Kidney (tissue), 14 donors: ENCODE results near the gene PPHLN1. TPM values are rescaled to one million over a fixed set of nuclear protein-coding genes. Genes with fewer than 3 reads are reported as not detected.

Experiments used
- DNase-seq, 5 donors: peaks; one replicate each; pipeline ENCODE4 v3.0.0-alpha.2; 2013 to 2020
- FAIRE-seq: peaks from 2 replicates; lab custom pipeline; 2012; peaks lifted over from hg19 to GRCh38; lab: Jason Lieb, UNC
- H3K27ac ChIP-seq, 2 donors: one replicate each; pipeline ENCODE4 v1.7.0; 2013; ENCODE audit warnings: low read depth in 2 of 2, low read length in 2 of 2, inconsistent platforms in 1 of 2
- H3K27me3 ChIP-seq: one replicate; pipeline ENCODE4 v1.7.1; 2013; ENCODE audit warnings: low read length, inconsistent platforms; ENCODE audit not compliant: control insufficient read depth, insufficient read depth
- H3K36me3 ChIP-seq, 3 donors: one replicate each; pipeline versions ENCODE4 v1.7.0 to v1.7.1; 2013; ENCODE audit warnings: low read length in 3 of 3, control low read depth in 1 of 3, inconsistent platforms in 1 of 3; ENCODE audit not compliant: insufficient read depth in 3 of 3, control insufficient read depth in 2 of 3
- H3K4me1 ChIP-seq, 3 donors: one replicate each; pipeline versions ENCODE4 v1.7.0 to v1.7.1; 2013; ENCODE audit warnings: low read length in 3 of 3, inconsistent platforms in 1 of 3, low read depth in 1 of 3; ENCODE audit not compliant: control insufficient read depth in 2 of 3, insufficient read depth in 2 of 3
- H3K4me3 ChIP-seq, 3 donors: one replicate each; pipeline versions ENCODE4 v1.7.0 to v1.8.1; 2013; ENCODE audit warnings: low read length in 3 of 3, control low read depth in 1 of 3, inconsistent platforms in 1 of 3
- H3K9ac ChIP-seq, 3 donors: one replicate each; pipeline versions ENCODE4 v1.7.0 to v1.7.1; 2013; ENCODE audit warnings: low read length in 3 of 3, control low read depth in 1 of 3, inconsistent platforms in 1 of 3
- H3K9me3 ChIP-seq, 3 donors: one replicate each; pipeline versions ENCODE4 v1.7.0 to v1.7.1; 2013; ENCODE audit warnings: low read length in 3 of 3, control low read depth in 1 of 3, inconsistent platforms in 1 of 3; ENCODE audit not compliant: control insufficient read depth in 2 of 3, insufficient read depth in 1 of 3
- CTCF ChIP-seq: IDR thresholded peaks from 3 replicates; pipeline ENCODE4 v1.5.1; 2012; ENCODE audit warnings: mild to moderate bottlenecking, moderate library complexity, borderline replicate concordance; ENCODE audit not compliant: insufficient read depth; ENCODE audit errors: extremely low read depth
- intact Hi-C: fragments of 100-400 bp; cut with DNase I; formaldehyde crosslinking; loops from one replicate; pipeline ENCODE4 v1.11.1; 2022
- polyA plus RNA-seq: library from polyadenylated mRNA; stranded (reverse); fragments of 350-450 nt; fragmentation: Illumina TruSeq; extraction: RNeasy Lipid Tissue Mini Kit (QIAGEN cat#74804); gene quantifications from one replicate; pipeline ENCODE4 v1.2.3, GENCODE V29; 2014; ENCODE audit warnings: low read depth, low replicate concordance; ENCODE audit not compliant: insufficient read depth
- total RNA-seq: library from RNA; stranded (reverse); fragmentation: NEBNext Ultra II Directional; extraction: Animal tissue kit (Norgen Biotek cat#: 25700); gene quantifications from one replicate; pipeline ENCODE4 v1.2.1, GENCODE V29; 2021
- donor health status: control.
- donor health status: control.
- donor health status: control.
- donor health status: control.
- donor health status: control.
- donor health status: DM: yes; HTN: yes; CAD: no.
- donor health status: Normal renal cell carcinoma (clear cell type).

The PPHLN1 gene
- total and polyA plus RNA-seq, 2 donors from 2014 or later: 32.0 to 51.9 TPM

GRCh38 chr12:42380733-42381132, 54.8 kb downstream of the PPHLN1 start:
- FAIRE-seq: no peak
- Histone ChIP-seq H3K36me3 (peaks cover 0 to 3% (median 0%) of the 10 kb centered on the region in 3 donors), H3K9ac (no peak overlapping the region), H3K27ac (no peak overlapping the region), H3K4me3 (no peak overlapping the region), H3K27me3 (no peaks in the 10 kb centered on the region), H3K4me1 (no peaks in the 10 kb centered on the region), H3K9me3 (no peaks in the 10 kb centered on the region)
- intact Hi-C loops: no loop called here
- DNase-seq: no peak
- no peak for TF ChIP-seq CTCF

- H3K27me3 ChIP-seq: no peaks in the 10 kb centered on the region
- no peak for DNase-seq
- H3K27ac ChIP-seq: no peak overlapping the region
- no peak overlapping the region for H3K4me3 ChIP-seq
- no peak for TF ChIP-seq CTCF
- H3K9ac ChIP-seq: no peak overlapping the region
- FAIRE-seq: no peak
- no peaks in the 10 kb centered on the region for H3K36me3 ChIP-seq
- intact Hi-C loops: no loop called here
- no peaks in the 10 kb centered on the region for H3K4me1 ChIP-seq
- no peaks in the 10 kb centered on the region for H3K9me3 ChIP-seq
These were observed 56.2 kb downstream of the PPHLN1 start for GRCh38 chr12:42382013-42382696.

GRCh38 chr12:42385326-42385841, 59.4 kb downstream of the PPHLN1 start:
- no peak overlapping the region for H3K9ac ChIP-seq
- DNase-seq: no peak
- no peak overlapping the region for H3K4me3 ChIP-seq
- H3K9me3 ChIP-seq: no peaks in the 10 kb centered on the region
- H3K36me3 ChIP-seq: peaks cover 0 to 3% (median 0%) of the 10 kb centered on the region in 3 donors
- H3K27ac ChIP-seq: no peak overlapping the region
- intact Hi-C loops: no loop called here
- no peaks in the 10 kb centered on the region for H3K27me3 ChIP-seq
- FAIRE-seq: no peak
- no peak for TF ChIP-seq CTCF
- no peaks in the 10 kb centered on the region for H3K4me1 ChIP-seq
